ENCODE measurements around the gene TLR10. TPM values are rescaled to one million over a fixed set of nuclear protein-coding genes. Genes with fewer than 3 reads are reported as not detected.

Gene TLR10
- total and polyA plus RNA-seq, 9 donors = 0.08 to 1.4 (median 0.23) TPM; not detected in 3

DNA sequence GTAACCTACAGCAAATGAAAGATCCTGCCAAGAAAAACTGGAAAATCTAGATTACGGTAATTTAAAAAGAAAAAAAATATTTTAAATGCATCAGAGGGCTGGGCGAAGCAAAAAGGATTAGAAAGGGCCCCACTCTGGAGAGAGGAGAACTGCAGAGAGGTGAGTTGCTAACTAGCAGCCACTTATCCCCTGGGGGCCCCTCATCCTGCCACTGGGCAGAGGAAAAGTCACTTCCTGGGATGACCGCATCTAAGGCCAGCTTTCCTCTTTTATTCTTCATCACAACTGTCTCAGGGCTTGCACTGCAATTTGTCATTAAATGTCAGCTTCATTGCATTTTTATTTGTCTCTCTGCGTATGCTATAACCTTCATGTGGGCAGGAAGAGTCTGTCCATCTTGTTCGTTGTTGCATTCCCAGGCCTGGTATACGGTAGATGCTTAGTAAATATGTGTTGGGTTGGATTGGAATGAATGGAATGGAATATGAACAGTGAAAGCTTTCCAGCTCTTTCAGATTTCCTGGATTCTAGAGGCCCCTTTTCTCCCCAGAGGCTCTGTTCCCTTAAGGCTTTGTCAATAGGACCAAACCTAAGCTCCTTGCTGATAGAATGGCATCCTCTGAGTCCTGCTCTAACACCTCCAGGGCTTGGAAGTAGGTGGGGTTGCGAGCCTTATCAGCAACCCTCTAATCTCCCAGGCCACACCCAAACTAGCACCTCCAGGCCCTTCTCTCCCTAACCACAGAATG, 58.9 kb downstream of the TLR10 start:
- no peaks in the 10 kb centered on the region for H3K36me3 ChIP-seq
- whole genome bisulfite sequencing, 3 donors = 76 to 86% (median 83%) methylated on average over 7 of the region's 7 CpGs
- H3K27me3 ChIP-seq = no peaks in the 10 kb centered on the region
- H3K9me3 ChIP-seq = no peaks in the 10 kb centered on the region
- TF ChIP-seq, protein P1, sequence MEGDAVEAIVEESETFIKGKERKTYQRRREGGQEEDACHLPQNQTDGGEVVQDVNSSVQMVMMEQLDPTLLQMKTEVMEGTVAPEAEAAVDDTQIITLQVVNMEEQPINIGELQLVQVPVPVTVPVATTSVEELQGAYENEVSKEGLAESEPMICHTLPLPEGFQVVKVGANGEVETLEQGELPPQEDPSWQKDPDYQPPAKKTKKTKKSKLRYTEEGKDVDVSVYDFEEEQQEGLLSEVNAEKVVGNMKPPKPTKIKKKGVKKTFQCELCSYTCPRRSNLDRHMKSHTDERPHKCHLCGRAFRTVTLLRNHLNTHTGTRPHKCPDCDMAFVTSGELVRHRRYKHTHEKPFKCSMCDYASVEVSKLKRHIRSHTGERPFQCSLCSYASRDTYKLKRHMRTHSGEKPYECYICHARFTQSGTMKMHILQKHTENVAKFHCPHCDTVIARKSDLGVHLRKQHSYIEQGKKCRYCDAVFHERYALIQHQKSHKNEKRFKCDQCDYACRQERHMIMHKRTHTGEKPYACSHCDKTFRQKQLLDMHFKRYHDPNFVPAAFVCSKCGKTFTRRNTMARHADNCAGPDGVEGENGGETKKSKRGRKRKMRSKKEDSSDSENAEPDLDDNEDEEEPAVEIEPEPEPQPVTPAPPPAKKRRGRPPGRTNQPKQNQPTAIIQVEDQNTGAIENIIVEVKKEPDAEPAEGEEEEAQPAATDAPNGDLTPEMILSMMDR (IDR thresholded peaks at IDR 0.05) = no peak
- TF ChIP-seq EP300 (IDR thresholded peaks at IDR 0.05) (no peak), POLR2A (IDR thresholded peaks at IDR 0.05) (no peak)
- H3K27ac ChIP-seq = no peak overlapping the region
- no peak overlapping the region for H3K4me3 ChIP-seq
- DNase-seq = no peak
- no peaks in the 10 kb centered on the region for H3K4me1 ChIP-seq (ENCODE audit: insufficient read depth)
- intact Hi-C loops (cut with DNase I) = no loop called here

DNA sequence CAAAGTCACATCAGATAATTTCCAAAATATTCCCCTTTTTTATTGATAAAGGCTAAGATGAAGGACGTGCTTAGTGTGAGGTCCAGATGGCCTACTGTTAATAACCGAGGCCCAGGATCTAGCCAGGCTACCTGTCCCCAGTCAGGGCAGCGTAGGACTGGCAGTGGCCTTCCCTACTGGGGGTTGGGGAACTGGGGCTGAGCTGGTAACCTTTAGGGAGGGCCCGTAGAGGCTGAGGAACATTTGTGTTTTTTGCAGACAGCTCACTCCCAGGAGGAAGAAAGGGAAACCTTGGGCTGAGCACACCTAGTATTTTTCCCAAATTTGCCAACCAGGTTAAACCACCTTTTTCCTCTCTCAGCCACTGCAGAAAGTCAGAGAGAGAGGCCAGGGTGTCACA, 59.7 kb downstream of the TLR10 start:
- H3K27ac ChIP-seq = no peak overlapping the region
- no peaks in the 10 kb centered on the region for H3K27me3 ChIP-seq
- H3K9me3 ChIP-seq = no peaks in the 10 kb centered on the region
- TF ChIP-seq, protein P1 (IDR thresholded peaks at IDR 0.05) = no peak
- TF ChIP-seq EP300 (IDR thresholded peaks at IDR 0.05) (no peak), POLR2A (IDR thresholded peaks at IDR 0.05) (no peak)
- DNase-seq = no peak
- WGBS, 3 donors = 66 to 94% (median 88%) methylated on average over 4 of the region's 4 CpGs
- no peak overlapping the region for H3K4me3 ChIP-seq
- no peaks in the 10 kb centered on the region for H3K4me1 ChIP-seq (ENCODE audit: insufficient read depth)
- no peaks in the 10 kb centered on the region for H3K36me3 ChIP-seq
- intact Hi-C loops (cut with DNase I) = no loop called here

Small RNA genes lying within 50 kb of the gene (small RNA-seq; reads per million reads assigned to genes)
- gene RNA5SP158 = not detected

Other genes starting within 250 kb of the TLR10 start
- 100 to 1,000 TPM in 1 of 7 donors, 10 to 100 TPM in 6; 67.9 to 111 (median 76.7) TPM for gene KLF3, start 118.8 kb downstream of the TLR10 start, total RNA-seq
- gene KLF3, start 118.8 kb downstream of the TLR10 start, polyA plus RNA-seq = 10 to 100 TPM; 32.9 to 43.8 TPM
- gene TLR1, start 21.8 kb upstream of the TLR10 start, total RNA-seq = 10 to 100 TPM in 4 of 7 donors, 1 to 10 TPM in 3; 7.0 to 24.0 (median 10.1) TPM
- 10 to 100 TPM in 1 of 2 donors, 1 to 10 TPM in 1; 5.0 to 10.1 TPM for gene TLR1, start 21.8 kb upstream of the TLR10 start, polyA plus RNA-seq
- 1 to 10 TPM; 1.9 to 5.0 (median 3.2) TPM for gene TLR6, start 73.8 kb upstream of the TLR10 start, total RNA-seq
- gene TLR6, start 73.8 kb upstream of the TLR10 start, polyA plus RNA-seq = 1 to 10 TPM in 1 of 2 donors, under 1 TPM in 1; 0.52 to 2.5 TPM
- gene FAM114A1, start 84.8 kb upstream of the TLR10 start, total RNA-seq = 10 to 100 TPM; 70.3 to 99.7 (median 79.3) TPM
- 10 to 100 TPM; 32.8 to 93.8 TPM for gene FAM114A1, start 84.8 kb upstream of the TLR10 start, polyA plus RNA-seq
- gene TMEM156, start 249.4 kb upstream of the TLR10 start, total RNA-seq = 1 to 10 TPM in 1 of 7 donors, under 1 TPM in 3, not detected in 3; 0.22 to 1.5 (median 0.35) TPM
- gene TMEM156, start 249.4 kb upstream of the TLR10 start, polyA plus RNA-seq = 1 to 10 TPM in 1 of 2 donors, under 1 TPM in 1; 0.04 to 1.1 TPM

All from ovary (tissue), 9 donors.